Measurements from ENCODE around the gene NRF1.
"Not testable (repeated sequence)": the region's sequence is repeated elsewhere in the genome, so short reads cannot be mapped to it uniquely, and the experiment has no call there.

NRF1 gene

GRCh38 chr7:129607471-129608120, 3.9 kb upstream of the NRF1 start:
- DNase-seq (ENCODE audit: low spot score), result no peak

- DNase-seq (ENCODE audit: low spot score), result no peak
These were observed 1.9 kb upstream of the NRF1 start for GRCh38 chr7:129609666-129610065.

GRCh38 chr7:129610709-129611245, 743 bp upstream of the NRF1 start:
- no peak for DNase-seq (ENCODE audit: low spot score)

GRCh38 chr7:129612112-129613015, 844 bp downstream of the NRF1 start:
- peak; percentile 56 for DNase-seq (ENCODE audit: low spot score)

GRCh38 chr7:129613016-129613337, 1.5 kb downstream of the NRF1 start:
- DNase-seq (ENCODE audit: low spot score), result no peak

- DNase-seq (ENCODE audit: low spot score), result no peak
These were observed 3.5 kb downstream of the NRF1 start for GRCh38 chr7:129615018-129615417.

GRCh38 chr7:129616530-129616929, 5.0 kb downstream of the NRF1 start:
- no peak for DNase-seq (ENCODE audit: low spot score)

- DNase-seq (ENCODE audit: low spot score), result no peak
These were observed 5.7 kb downstream of the NRF1 start for GRCh38 chr7:129617178-129617577.

- no peak for DNase-seq (ENCODE audit: low spot score)
These were observed 6.1 kb downstream of the NRF1 start for GRCh38 chr7:129617652-129618051.

- no peak for DNase-seq (ENCODE audit: low spot score)
These were observed 15.4 kb downstream of the NRF1 start for GRCh38 chr7:129626896-129627295.

GRCh38 chr7:129630341-129630740, 18.8 kb downstream of the NRF1 start:
- DNase-seq (ENCODE audit: low spot score), result no peak

GRCh38 chr7:129634361-129635034, 23.0 kb downstream of the NRF1 start:
- no peak for DNase-seq (ENCODE audit: low spot score)

GRCh38 chr7:129635300-129636029, 23.9 kb downstream of the NRF1 start:
- DNase-seq (ENCODE audit: low spot score), result peak; percentile 66

- DNase-seq (ENCODE audit: low spot score), result not testable (repeated sequence)
These were observed 24.6 kb downstream of the NRF1 start for GRCh38 chr7:129636030-129636550.

GRCh38 chr7:129636641-129637040, 25.1 kb downstream of the NRF1 start:
- DNase-seq (ENCODE audit: low spot score), result no peak

- DNase-seq (ENCODE audit: low spot score), result no peak
These were observed 28.9 kb downstream of the NRF1 start for GRCh38 chr7:129640400-129640799.

GRCh38 chr7:129642871-129643549, 31.5 kb downstream of the NRF1 start:
- DNase-seq (ENCODE audit: low spot score), result peak; percentile 63

GRCh38 chr7:129643550-129644170, 32.1 kb downstream of the NRF1 start:
- peak; percentile 16 for DNase-seq (ENCODE audit: low spot score)

GRCh38 chr7:129644634-129645230, 33.2 kb downstream of the NRF1 start:
- DNase-seq (ENCODE audit: low spot score), result peak; percentile 68

- no peak for DNase-seq (ENCODE audit: low spot score)
These were observed 35.0 kb downstream of the NRF1 start for GRCh38 chr7:129646369-129647021.
